HG03354 (cell line): ENCODE results near the gene MTF2.
A peak's percentile ranks its signal among the peaks of the same experiment; 100 is the strongest.

ENCODE experiments used
- ATAC-seq: cut with Tn5 transposase; IDR thresholded peaks from one replicate; pipeline ENCODE4 v1.9.1; 2021; ENCODE audit warnings: mild to moderate bottlenecking; ENCODE audit not compliant: unreplicated experiment, poor library complexity, severe bottlenecking

Gene MTF2

GRCh38 chr1:93080179-93080823 is 1.2 kb downstream of the MTF2 start:
- peak; percentile 77 for ATAC-seq

GRCh38 chr1:93081716-93082115 is 2.6 kb downstream of the MTF2 start:
- no peak for ATAC-seq

GRCh38 chr1:93082313-93082712 is 3.2 kb downstream of the MTF2 start:
- ATAC-seq: no peak

GRCh38 chr1:93083979-93084378 is 4.9 kb downstream of the MTF2 start:
- ATAC-seq: no peak

DNA sequence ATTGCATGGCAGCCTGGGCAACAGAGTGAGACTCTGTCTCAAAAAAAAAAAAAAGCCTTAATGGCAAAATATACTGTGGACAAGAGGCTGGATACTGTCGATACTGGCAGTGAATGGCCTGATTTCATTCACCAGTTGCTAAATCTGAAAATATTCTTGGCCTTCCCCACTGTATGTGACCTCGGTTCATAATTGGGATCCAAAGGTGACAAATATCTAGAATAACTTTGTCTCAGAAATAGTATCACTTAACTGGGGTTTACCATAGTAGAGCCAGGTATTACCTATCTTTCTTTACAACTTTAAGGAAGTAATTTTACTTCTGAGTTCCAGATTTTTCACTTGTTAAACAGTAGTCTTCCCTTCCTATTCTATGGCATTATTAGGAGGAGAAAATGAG is 8.4 kb downstream of the MTF2 start:
- ATAC-seq: no peak

GRCh38 chr1:93093332-93094006 is 14.4 kb downstream of the MTF2 start:
- ATAC-seq: no peak

GRCh38 chr1:93095804-93096585 is 16.9 kb downstream of the MTF2 start:
- ATAC-seq: no peak

- no peak for ATAC-seq
Observed at GRCh38 chr1:93102142-93102541, 23.1 kb downstream of the MTF2 start.

DNA sequence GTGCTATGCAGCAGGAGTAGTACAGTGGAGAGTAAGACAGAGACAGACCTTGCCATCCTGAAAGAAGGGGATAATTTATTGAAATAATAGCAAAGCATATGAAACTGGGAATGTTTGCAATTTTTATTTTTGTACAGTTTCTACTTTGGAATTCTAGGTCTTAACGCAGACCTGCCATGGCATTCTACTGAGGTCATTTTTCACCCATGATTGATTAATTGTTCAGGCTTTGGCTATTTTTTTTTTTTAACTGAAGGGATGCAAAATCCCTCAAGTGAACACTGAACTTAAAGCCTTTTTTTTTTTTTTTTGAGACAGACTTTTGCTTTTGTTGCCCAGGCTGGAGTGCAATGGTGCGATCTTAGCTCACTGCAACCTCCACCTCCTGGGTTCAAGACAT is 27.1 kb downstream of the MTF2 start:
- ATAC-seq: no peak

DNA sequence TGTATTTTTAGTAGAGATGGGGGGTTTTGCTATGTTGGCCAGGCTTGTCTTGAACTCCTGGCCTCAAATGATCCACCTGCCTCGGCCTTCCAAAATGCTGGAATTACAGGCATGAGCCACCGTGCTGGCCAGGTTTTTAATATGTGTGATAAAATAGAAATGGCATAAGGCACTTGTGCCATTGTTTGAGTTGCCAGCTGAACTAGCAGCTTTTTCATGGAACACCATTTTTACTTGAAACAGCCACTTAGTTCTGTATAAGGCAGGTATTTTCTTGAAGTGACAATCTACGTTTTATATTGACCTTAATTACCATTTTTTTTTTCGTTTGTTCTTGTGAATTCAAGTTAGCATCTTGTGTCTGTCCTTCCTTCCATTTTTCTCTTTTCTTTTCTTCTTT is 28.3 kb downstream of the MTF2 start:
- ATAC-seq: no peak

DNA sequence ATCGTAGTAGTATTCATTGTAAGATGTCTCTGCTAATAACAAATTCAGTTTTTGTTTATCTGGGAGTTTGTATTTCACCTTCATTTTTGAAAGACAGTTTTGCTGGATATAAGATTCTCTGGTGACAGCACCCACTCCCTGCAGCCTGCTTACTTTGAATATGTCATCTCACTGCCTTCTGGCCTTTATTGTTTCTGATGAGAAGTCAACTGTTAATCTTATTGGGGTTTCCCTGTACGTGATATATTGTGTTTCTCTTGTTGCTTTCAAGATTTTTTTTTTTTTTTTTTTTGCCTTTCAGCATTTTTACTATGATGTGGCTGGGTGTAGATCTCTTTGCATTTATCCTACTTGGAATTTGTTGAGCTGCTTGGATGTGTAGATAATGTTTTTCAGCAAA is 29.3 kb downstream of the MTF2 start:
- no peak for ATAC-seq

- no peak for ATAC-seq
Observed at GRCh38 chr1:93109578-93109977, 30.5 kb downstream of the MTF2 start.

DNA sequence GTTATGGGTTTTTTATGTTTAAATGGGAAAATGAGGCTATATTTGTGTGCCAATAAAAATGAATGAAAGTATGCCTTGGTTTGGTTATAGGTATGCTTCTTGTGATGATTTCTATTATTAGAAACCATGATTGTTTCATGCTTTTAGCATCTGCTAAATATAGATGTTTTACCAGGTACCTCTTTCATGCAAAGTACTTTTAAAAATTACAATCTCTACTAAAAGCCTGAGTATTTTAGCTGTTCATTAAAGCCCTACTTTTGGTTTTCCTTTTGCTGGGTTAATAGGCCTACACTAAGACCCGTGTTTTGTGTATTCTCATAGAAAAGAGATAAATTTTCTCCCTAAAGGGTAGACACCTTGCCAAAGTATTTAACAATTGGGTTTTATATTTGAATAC is 32.0 kb downstream of the MTF2 start:
- no peak for ATAC-seq

GRCh38 chr1:93111561-93111960 is 32.5 kb downstream of the MTF2 start:
- ATAC-seq: no peak

GRCh38 chr1:93113127-93113526 is 34.0 kb downstream of the MTF2 start:
- ATAC-seq: no peak

- ATAC-seq: no peak
Observed at GRCh38 chr1:93114391-93114790, 35.3 kb downstream of the MTF2 start.

DNA sequence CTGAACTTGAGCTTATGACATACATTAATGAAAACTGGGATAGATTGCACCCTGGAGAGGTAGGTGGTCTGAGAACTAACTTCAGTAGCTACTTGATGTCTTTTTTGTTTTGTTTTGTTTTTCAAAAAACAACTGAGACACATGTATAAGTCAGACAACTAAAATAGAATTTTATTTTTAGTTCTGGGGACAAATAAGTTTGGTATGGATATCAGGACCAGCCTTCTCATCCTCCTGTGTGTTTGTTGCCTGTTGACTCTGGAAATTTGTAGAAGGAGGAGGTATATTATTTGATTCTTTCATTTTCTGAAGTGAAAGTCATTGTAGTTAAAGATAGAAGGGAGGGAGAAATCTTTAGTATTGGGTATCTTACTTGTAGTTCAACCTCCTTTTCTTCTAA is 41.5 kb downstream of the MTF2 start:
- ATAC-seq: no peak

GRCh38 chr1:93123201-93123783 is 44.2 kb downstream of the MTF2 start:
- no peak for ATAC-seq

DNA sequence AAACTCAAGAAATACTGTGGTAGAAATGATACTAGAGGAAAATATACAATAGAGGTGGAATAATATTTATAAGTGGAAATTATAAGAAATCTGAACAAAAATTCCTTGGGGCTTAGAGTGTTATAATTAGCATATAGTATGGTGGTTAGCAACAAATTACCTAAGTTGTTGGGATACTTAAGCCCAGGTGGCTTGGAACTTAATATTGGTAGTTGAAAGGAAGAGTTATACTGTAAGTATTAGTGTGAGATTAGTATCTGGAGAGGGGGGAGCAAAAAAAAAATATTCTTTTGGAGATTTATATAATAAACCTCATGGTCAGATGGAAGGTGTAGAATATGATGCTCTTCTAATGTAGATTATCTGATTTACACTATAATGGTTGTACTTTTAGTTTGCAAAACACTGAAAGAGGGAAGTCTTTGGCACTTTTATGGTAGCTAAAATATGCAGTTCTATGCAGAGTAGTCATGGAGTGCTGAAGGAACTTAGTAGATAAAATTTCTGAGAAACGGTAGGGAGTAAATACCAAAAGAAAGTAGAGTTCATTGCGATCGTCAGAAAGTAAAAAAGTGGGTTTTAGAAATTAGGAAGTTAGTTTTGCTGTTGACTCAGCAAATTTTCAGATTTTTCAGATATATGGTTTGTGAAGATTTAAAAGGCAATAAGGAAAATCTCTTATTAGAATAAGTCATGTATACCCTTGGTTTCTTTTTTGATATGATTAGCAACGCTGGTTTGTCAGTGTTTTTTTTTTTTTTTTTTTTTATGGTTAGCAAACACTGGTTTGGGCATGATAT is 45.7 kb downstream of the MTF2 start:
- no peak for ATAC-seq
